Muscle of arm (tissue), 12 donors: ENCODE results near the gene PDE6B. TPM values are rescaled to one million over a fixed set of nuclear protein-coding genes. Genes with fewer than 3 reads are reported as not detected.

Experiments used
- DNase-seq: peaks from one replicate; pipeline ENCODE4 v3.0.0-alpha.2; 2013
- polyA plus RNA-seq, 12 donors: library from polyadenylated mRNA; unstranded; fragments of 120-200 nt; gene quantifications; one replicate each; pipeline ENCODE4 v1.2.1, GENCODE V29; 2013; ENCODE audit not compliant: insufficient read length in 12 of 12

PDE6B gene
- polyA plus RNA-seq, 12 donors, result 9.2 to 34.5 (median 13.0) TPM; not detected in 1

DNA sequence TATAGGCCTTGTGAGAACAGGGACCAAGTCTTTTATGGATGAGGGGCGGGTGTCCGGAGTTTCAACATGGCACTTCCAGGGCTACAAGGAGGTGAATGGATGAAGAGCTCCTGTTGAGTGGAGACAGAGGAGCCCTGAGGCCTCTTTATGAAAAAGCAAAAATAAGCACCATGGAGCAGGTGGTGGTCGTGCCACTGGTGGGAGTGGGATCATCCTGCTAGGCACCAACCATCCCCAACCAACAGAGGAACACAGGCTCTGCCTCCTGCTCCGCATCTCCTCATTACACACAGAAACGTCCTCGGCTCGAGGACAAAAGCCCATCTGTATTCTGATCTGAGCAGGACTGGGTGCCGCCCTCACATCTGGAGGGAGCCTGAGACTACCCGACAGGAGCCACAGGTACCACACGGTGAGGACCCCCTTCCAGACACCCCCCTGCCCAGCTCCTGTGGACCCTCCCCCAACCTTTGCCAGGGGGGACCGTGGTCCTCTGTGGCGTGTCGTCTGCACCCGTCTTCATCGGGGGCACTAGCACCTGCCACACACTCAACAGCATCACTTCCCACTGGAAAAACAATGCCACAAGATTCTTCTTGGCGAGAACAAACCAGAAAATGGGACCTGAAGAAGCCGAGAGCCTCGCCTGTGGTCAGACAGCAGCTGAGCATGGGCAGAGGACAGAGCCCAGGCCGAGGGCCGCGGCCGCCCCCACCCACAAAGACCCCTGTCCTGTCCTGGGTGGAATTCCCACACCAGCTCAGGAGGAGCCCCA, 3.9 kb upstream of the PDE6B start:
- no peak for DNase-seq

DNA sequence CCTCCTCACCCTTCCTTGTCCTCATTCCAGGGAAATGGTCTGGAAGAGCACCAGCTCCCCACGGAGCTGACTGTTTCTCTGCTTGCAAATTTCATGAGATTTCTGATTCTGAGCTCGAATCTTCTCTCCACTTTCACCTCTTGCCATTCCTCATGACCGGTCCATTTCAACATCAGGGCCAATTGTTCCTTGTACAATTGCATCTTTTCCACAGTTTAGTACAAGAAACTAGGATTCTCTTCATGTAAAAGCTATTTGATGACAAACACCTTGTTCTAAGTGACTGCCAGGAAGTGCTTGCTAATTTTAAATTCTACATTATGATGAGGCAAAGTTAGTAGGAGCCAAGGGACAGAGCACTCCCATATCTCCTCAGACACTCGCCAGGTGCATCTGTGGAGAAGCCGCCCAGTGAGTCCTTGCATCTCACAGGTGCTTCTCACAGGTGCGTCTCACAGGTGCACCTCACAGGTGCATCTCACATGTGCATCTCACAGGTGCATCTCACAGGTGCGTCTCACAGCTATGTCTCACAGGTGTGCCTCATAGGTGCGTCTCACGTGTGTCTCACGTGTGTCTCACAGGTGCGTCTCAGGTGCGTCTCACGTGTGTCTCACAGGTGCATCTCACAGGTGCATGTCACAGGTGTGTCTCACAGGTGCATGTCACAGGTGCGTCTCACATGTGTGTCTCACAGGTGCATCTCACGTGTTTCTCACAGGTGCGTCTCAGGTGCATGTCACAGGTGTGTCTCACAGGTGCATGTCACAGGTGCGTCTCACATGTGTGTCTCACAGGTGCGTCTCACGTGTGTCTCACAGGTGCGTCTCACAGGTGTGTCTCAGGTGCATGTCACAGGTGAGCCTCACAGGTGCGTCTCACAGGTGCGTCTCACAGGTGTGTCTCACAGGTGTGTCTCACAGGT, 3.0 kb upstream of the PDE6B start:
- no peak for DNase-seq

DNA sequence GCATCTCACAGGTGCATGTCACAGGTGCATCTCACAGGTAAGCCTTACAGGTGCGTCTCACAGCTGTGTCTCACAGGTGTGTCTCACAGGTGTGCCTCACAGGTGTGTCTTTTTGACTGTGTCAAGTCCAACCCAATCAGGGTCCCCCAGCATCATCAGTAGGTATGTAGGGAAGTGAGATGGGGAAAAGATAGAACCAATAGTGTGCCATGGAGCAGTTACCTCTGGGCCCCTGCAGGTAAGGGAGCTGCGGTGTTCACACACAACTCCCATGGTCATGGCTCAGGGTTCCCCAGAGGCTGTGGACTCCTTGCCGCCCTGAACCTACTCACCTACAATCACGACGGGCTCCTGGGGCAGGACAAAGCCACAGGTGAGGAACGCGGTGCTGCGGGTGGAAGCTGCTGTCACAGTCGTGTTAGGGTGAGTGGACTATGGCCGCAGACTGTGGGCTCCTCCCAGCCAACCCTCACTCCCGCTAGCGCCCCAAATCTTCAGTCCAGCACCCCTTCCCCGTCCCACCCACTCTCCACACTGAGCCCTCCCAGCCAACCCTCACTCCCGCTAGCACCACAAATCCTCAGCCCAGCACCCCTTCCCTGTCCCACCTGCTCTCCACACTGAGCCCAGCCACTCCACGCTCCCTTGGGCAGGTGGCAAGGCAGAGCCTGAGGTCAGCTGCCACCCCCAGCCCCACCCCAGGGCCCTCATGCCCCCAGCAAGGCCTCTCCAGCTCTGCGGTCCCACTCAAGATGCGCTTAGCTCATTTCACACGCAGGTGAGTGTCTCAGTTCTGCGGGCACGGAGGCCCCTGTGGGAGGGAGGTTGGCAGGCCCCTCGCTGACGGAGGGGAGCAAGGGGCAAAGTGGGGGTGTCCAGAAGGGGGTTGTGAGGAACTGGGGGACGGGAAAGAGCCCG, 2.1 kb upstream of the PDE6B start:
- no peak for DNase-seq

DNA sequence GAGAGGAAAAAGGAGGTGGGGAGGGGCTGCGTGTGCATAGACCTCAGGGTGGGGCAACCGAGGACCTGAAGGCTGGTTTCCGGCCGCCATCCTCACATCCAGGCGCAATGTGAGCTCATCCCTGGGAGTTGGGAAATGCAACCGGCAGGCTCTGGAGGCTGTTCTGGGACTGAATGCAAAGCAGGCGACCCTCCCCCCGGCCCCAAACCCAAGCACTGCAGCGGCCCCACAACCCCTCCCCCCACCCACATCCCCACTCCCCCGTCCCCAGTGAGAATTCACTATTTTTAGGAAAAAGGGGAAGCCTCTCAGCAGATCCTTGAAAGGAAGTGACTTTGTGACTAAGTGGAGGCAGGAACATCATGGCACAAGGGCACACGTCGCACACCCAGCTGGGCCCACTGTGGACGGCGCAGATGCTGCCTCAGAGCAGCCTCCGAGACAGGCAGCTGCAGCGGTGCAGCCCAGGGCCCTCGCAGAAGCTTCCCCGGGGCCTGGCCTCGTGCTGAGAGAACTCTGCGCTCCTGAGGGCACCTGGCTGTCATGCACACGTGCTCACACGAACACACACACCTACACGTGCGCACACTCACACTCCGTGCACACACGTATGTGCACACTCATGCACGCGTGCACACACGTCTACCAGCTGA, 1.3 kb upstream of the PDE6B start:
- DNase-seq, result no peak

DNA sequence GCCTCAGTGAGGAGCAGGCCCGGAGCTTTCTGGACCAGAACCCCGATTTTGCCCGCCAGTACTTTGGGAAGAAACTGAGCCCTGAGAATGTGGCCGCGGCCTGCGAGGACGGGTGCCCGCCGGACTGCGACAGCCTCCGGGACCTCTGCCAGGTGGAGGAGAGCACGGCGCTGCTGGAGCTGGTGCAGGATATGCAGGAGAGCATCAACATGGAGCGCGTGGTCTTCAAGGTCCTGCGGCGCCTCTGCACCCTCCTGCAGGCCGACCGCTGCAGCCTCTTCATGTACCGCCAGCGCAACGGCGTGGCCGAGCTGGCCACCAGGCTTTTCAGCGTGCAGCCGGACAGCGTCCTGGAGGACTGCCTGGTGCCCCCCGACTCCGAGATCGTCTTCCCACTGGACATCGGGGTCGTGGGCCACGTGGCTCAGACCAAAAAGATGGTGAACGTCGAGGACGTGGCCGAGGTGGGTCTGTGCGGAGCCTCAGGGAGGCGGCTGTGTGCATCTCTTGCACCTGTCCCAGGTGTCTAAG, 323 bp downstream of the PDE6B start:
- no peak for DNase-seq

DNA sequence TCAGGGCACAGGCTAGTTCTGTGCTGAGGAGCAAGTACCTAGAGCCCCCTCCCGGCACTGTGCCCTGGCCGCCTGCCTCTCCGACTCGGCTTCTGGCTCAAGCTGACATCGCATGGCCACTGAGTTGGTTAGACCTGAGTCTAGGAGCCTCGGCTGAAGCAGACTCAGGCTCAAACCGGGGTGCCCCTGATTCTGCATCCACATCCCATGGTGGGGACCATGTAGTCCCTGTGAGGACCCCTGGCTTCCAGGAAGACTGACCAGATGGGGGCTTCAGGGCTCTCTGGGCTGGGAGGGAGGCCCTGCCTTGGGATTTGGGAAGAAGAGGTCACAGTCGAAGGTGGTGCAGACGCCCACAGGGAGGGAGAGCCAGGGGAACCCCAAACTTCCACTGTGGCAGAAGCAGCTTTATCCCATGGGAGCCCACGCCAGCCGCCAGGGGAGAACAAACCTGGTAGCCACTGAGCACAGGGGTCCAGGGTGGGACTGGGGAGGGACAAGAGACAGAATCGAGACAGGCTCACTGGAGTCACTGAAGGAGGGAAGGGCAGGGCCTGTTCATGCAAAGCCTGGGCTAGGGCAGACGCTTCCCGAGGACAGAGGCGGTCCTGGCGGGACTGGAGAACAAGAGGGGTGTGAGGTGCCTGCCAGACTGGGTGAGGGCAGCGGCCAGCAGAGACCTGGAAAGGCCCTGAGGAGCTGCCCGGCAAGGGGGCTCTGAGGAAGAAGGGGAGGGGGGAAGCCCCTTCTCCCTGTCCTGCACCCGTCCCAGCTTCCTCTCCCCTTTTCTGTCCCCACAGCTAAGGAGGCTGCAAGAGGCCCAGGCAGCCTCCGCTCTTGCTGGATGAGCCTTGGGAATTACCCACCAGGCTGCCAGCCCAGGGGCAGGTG, 1.1 kb downstream of the PDE6B start:
- no peak for DNase-seq

DNA sequence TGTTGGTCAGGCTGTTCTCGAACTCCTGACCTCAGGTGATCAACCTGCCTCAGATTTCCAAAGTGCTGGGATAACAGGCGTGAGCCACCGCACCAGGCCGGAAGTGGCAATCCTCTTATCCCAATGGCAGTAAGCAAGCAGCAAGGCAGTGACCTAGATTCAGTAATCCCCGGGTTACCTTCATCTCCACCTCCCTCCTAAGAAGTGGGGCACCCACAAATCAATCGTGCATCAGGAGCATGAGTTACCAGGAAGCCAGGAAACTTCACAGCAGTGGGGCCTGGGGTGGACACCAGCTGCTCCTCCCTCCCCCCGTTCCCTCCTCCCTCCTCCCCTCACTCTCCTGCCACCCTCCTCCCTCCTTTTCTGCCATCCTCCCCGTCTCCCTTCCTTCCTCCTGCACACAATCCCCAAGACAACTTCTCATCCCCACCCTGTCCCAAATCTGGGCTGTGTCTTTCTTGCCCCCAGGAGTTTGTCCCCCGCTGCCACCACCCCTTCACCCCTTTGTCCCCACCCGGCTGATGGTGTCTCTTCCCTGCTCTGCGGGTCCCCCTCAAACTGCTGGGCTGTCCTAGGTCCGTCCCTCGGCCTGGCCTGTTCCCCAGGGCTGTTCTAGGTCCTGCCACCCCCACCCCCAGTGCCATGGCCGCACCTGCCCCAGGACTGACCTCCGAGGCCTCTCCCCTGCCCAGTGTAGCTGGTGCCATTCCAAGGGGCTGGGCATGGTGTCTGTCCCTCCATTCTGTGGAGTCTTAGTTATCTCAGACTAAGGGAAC, 2.2 kb downstream of the PDE6B start:
- no peak for DNase-seq

DNA sequence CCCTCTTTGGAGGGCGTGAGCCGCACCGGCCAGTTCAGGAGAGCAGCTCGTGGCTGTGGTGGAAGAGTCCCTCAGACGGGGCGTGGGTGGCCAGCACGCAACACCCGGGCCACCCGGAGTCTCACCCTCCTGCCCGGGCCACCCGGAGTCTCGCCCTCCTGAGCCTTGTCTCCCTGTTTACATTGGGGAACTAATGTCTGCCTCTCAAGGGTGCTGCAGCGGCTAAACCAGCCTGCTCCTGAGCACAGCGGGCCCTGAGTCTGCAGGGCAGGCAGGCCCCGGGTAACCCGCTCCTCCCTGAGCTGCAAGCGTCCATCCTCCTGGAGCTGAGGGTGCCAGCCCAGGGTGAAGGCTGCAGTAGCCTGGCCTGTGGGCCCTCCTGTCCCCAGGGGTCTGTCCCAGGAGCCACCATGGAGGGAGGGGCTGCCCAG, 3.0 kb downstream of the PDE6B start:
- no peak for DNase-seq

DNA sequence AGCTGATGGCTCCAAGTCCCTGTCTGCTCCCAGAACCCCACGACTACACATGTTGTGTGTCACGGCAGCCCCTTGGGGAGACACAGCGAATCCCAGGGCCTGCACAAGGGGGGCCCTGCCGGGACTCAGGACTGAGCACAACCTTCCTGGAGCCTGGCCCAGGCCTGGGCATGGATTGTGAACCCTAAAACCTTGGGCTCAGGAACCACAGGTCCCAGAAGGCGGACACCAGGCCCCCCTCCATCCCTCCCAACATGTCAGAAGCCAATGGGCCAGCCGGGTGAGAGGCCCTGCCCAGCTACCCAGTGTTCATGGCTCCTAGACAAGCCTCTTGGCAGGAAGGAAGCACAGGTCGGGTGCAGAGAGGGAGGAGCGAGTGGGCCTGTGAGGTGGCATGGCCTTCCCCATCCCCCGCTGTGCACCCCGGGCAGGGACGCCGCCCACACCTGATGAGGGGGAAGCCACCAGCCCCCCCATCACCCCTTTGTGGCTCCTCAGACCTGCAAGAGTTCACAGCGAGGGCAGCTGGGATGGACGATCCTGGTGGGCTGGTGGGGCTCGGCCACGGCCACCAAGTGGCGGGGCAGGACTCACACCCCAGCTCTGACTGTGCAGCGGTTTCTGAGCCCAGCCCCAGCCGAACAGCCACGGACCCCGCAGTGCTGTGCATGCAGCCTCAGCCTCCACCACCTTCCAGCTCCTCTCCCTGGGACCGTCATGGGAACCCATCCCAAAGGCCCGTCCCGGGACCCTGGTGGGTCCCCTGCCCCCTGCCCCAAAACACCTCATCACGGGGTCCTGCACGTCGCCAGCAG, 3.7 kb downstream of the PDE6B start:
- no peak for DNase-seq

DNA sequence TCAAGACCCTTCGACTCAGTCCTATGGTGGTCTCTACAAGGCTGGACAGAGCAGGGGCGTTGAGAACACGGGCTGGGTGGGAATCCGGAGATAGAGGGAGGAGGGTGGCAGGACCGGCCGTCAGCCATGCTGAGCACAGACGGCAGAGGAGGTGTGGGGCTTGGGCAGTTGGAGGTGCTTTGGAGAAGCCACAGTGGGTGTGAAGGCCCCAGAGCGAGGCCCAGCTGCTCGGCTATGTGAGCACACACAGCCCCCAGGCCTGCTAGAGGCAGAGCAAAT, 4.2 kb downstream of the PDE6B start:
- no peak for DNase-seq

DNA sequence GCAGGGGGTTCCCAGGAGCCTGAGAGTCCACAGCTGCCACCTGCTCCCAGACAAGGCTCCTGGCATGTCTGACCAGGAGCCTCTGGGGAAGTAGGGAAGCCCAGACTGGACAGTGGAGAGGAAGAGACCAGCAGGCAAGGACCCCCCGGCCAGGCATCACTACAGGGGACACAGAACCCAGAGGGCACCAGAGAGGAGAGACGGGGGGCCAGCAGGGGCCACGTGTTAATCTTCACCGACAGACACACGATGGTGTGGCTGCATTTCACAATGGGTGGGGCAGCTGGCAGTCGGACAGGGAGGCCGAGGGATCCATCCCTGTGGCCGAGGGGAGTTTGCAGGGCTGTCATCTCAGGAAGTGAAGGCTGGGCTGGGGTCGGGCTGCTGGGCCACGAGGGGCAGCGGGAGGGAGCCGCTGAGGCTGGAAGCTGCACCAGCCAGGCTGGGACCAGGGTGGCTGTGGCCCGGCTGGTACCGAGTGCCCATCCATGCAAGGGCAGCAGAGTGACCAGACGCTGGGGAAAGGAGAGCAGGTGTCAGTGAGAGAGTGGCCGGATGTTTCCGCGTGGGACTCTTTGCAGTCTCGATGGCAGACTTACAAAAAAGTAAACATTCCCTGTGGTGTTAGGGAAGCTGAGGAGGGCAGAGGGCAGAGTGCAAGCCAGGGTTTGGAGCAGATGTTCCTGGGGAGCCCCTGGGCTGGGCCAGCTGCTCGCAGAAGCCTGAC, 4.7 kb downstream of the PDE6B start:
- no peak for DNase-seq

DNA sequence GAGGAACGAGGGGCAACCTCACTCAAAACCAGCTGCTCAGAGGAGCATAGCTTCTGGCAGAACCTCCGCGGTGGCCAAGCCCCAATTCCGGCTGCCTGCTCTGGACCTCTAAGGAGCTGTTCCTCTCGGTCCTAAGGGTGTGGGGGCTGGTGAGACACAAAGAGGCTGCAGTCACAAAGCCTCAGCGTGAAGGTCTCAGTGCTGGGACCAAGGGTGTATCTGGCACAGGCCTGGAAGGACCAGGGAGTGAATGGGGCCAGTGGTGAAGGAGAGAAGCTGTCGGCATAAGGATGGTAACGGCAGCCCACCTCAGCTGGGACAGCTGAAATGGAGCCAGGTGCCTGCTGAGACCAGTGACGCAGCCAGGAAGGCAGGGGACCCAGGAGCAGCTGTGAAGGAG, 5.3 kb downstream of the PDE6B start:
- DNase-seq, result no peak

DNA sequence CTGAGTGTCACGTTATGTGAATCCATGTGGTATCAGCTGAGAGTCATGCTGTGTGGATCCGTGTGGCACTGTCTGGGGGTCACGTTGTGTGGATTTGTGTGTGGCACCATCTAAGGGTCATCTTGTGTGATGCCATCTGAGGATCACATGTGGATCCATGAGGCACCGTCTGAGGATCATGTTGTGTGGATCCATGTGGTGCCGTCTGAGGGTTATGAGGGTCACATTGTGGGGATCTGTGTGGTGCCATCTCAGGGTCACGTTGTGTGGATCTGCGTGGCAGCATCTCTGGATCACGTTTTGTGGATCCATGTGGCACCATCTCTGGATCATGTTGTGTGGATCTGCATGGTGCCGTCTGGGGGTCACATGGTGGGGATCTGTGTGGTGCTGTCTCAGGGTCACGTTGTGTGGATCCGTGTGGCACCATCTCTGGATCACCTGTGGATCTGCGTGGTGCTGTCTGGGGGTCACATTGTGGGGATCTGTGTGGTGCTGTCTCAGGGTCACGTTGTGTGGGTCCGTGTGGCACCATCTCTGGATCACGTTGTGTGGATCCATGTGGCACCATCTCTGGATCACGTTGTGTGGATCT, 6.9 kb downstream of the PDE6B start:
- no peak for DNase-seq

DNA sequence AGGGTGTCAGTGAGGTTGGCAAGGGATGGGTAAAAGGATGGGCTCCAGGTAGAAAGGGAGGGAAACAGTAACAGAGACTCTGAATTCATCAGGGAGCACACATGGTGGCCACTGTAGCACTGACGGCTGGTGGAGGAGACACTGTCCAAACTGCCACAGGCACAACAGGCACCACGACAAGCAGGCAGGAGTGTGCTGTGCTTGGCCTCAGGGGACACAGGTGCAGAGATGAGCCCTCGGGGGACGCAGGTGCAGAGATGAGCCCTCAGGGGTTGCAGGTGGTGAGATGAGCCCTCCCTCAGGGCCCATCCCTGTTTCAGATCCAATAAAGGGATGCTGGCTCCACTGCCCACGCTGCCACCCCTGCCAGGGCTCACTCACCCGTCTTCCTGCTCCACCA, 7.6 kb downstream of the PDE6B start:
- no peak for DNase-seq

DNA sequence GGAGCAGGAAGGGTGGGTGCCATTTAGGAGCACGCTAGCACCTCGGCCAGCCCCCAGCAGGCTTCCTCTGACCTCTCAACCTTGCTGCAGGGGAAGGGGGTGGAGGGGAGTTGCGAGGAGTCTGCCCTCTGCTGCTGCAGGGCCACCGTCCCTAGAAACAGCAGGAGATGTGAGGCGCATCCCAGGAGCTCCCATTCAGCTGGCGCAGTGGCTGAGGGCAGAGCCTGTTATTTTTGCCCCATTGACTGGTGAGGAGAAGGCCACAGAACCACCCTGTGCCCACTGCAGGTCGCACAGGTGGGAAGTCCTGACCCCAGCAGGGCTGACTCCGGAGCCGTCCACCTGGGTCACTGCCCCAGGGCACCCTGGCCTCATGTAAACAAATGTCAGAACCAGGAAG, 8.0 kb downstream of the PDE6B start:
- DNase-seq, result no peak

DNA sequence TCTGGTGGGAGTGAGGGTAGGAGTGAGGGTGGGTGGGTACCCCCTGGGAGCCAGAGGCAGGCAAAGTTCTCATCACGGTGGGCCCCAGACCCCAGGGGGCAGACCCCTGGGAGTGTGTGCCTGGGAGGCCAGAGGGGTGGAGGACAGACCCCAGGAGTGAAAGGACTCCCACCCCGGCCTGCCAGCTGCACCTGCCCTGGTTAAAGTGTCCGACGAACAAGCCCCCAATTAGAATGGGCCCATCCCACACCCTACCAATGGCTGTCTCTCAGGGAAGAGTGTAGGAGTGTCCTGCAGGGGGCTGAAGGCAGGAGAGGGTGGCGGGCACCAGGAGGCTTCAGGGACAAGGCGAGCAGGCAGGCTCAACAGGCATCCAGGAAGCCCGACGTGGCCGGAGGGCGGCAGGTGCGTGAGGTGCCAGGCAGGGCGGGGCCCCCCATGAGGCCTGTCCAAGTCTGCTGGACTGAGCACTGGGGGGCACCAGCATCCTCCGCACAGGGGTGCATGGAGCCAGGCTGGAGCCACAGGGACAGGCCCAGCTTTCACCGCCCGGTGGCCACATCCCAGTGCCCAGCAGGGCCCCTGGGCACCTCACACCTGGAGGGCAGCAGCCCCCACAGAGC, 8.7 kb downstream of the PDE6B start:
- no peak for DNase-seq

DNA sequence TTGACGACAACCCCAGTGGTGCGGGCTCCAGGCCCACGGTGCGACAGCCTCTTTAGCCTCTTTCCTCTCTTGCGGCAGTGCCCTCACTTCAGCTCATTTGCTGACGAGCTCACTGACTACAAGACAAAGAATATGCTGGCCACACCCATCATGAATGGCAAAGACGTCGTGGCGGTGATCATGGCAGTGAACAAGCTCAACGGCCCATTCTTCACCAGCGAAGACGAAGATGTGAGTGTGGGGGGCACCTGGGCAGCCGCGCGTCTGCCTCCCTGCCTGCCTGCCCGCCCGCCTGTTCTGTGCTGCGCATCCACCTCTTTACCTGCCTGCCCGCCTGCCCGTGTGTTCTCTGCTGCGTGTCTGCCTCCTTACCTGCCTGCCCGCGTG, 9.2 kb downstream of the PDE6B start:
- no peak for DNase-seq
